A673 (cell line): ENCODE data around the gene NFIB. TPM values are rescaled to one million over a fixed set of nuclear protein-coding genes. Genes with fewer than 3 reads are reported as not detected.

ENCODE experiments used
- BruUV-seq: library from RNA; stranded (reverse); fragments of 400-500 nt; replicated peaks from 2 replicates; lab custom pipeline; 2021; lab: Mats Ljungman, UMichigan
- CTCF ChIA-PET: fragments of 300-600 bp; sonication (Branson Sonifier 250); formaldehyde crosslinking; loops from one replicate; lab custom pipeline; 2022; ENCODE audit warnings: antibody characterized with exemption; lab: Charles Lee
- POLR2A ChIA-PET: fragments of 300-600 bp; sonication (Branson Sonifier 250); formaldehyde crosslinking; loops from one replicate; lab custom pipeline; 2022; ENCODE audit warnings: antibody characterized with exemption; ENCODE audit not compliant: low non-redundant PET; lab: Charles Lee
- DNase-seq: peaks from one replicate; pipeline ENCODE4 v3.0.0-alpha.2; 2015; ENCODE audit warnings: low spot score
- H3K27ac ChIP-seq: fragments of 200-600 bp; sonication (generic); 2 replicates; pipeline ENCODE4 v1.5.1; 2016; ENCODE audit warnings: mixed run types, low read depth, mild to moderate bottlenecking, mixed read lengths, antibody characterized with exemption, low read length; ENCODE audit not compliant: poor library complexity, severe bottlenecking
- H3K27me3 ChIP-seq: fragments of 200-600 bp; sonication (generic); replicated peaks from 2 replicates; pipeline ENCODE4 v1.6.1; 2017; ENCODE audit warnings: mixed run types, low read depth, mild to moderate bottlenecking, mixed read lengths, antibody characterized with exemption, low read length; ENCODE audit not compliant: insufficient read depth, poor library complexity
- H3K36me3 ChIP-seq: fragments of 200-600 bp; sonication (generic); 2 replicates; pipeline ENCODE4 v1.6.1; 2016; ENCODE audit warnings: mixed run types, mild to moderate bottlenecking, mixed read lengths, antibody characterized with exemption, low read length; ENCODE audit not compliant: insufficient read depth, poor library complexity, severe bottlenecking
- H3K4me1 ChIP-seq: fragments of 200-600 bp; sonication (generic); 2 replicates; pipeline ENCODE4 v1.6.1; 2017; ENCODE audit warnings: mixed run types, mild to moderate bottlenecking, mixed read lengths, antibody characterized with exemption, low read length; ENCODE audit not compliant: insufficient read depth, poor library complexity, severe bottlenecking
- H3K4me3 ChIP-seq: fragments of 200-600 bp; sonication (generic); 2 replicates; pipeline ENCODE4 v1.5.1; 2016; ENCODE audit warnings: low read depth, mixed run types, mild to moderate bottlenecking, mixed read lengths, low read length; ENCODE audit not compliant: poor library complexity, severe bottlenecking
- H3K9me3 ChIP-seq: fragments of 200-600 bp; sonication (generic); 2 replicates; pipeline ENCODE4 v1.6.1; 2016; ENCODE audit warnings: mixed run types, low read depth, mild to moderate bottlenecking, mixed read lengths, antibody characterized with exemption, low read length; ENCODE audit not compliant: poor library complexity, severe bottlenecking
- EZH2 ChIP-seq: fragments of 200-600 bp; sonication (generic); IDR thresholded peaks from 2 replicates; pipeline ENCODE4 v1.6.1; 2017; ENCODE audit warnings: borderline replicate concordance, low read depth, mild to moderate bottlenecking, mixed read lengths, antibody characterized with exemption, low read length; ENCODE audit not compliant: poor library complexity, severe bottlenecking
- intact Hi-C: fragments of 100-400 bp; cut with micrococcal nuclease; formaldehyde crosslinking; loops from one replicate; pipeline ENCODE4 v1.10.0; 2022; ENCODE audit not compliant: unreplicated experiment
- total RNA-seq: library from RNA; stranded (reverse); gene quantifications from 2 replicates; pipeline ENCODE4 v1.2.3, GENCODE V29; 2021
- TF ChIP-seq, protein P1 (sequence below): fragments of 300-800, 200-600 bp; sonication (generic); conservative IDR thresholded peaks from 2 replicates; pipeline ENCODE4 v1.5.1; 2017; ENCODE audit warnings: low read depth, mild to moderate bottlenecking, antibody characterized with exemption, low read length, moderate library complexity, mixed read lengths

Gene NFIB
- total RNA-seq, 1 experiment from 2014 or later = 41.2 TPM

DNA sequence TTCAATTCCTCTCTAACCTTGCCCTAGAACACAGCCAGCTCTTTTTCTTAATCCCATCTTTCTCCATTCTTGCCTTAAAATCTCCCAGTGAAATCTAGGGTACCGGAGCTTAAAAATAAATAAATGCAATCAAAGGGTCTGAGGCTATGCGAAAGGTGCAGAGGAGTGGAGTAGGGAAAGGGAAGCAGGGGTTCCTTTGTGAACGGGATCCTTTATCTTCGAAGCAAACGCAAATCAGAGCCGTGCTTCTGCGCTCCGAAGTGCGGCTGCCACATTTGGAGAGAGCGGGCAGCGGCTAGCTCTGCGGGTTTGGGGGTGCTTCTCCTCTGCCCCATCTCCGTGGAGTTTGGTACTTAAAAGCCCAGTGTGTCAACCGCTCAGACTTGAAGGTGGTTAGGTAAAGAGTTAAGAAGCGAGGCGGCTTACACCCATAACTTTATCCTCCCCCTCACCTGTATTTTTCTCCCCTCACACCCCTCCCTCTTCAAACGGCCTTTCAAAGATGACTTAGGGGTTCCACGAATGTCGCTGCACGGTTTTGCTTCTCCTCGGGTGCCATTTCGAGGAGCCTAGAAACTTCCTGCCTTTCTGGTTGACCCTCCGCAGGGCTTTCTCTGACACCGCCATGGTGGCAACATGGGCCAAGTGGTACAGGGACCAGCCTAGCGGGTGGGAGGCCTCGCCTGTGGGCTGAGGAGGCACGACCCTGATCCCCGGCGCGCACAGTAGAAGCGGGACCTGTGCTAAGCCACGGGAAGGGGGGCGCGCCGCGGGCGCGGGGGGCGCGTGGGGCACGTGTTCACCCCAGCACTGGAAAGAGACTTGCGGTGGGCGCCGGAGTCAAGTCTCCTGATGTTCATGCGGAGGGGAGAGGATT, 31.7 kb upstream of the NFIB start:
- ChIA-PET POLR2A (no interaction called here), CTCF (no interaction called here)
- no TSS peak for BruUV-seq
- Histone ChIP-seq H3K4me3 (no peak overlapping the region), H3K27me3 (no peaks in the 10 kb centered on the region), H3K4me1 (peaks cover 9% of the 10 kb centered on the region), H3K36me3 (no peaks in the 10 kb centered on the region), H3K27ac (no peak overlapping the region), H3K9me3 (no peaks in the 10 kb centered on the region)
- TF ChIP-seq EZH2 = no peak
- TF ChIP-seq, protein P1, sequence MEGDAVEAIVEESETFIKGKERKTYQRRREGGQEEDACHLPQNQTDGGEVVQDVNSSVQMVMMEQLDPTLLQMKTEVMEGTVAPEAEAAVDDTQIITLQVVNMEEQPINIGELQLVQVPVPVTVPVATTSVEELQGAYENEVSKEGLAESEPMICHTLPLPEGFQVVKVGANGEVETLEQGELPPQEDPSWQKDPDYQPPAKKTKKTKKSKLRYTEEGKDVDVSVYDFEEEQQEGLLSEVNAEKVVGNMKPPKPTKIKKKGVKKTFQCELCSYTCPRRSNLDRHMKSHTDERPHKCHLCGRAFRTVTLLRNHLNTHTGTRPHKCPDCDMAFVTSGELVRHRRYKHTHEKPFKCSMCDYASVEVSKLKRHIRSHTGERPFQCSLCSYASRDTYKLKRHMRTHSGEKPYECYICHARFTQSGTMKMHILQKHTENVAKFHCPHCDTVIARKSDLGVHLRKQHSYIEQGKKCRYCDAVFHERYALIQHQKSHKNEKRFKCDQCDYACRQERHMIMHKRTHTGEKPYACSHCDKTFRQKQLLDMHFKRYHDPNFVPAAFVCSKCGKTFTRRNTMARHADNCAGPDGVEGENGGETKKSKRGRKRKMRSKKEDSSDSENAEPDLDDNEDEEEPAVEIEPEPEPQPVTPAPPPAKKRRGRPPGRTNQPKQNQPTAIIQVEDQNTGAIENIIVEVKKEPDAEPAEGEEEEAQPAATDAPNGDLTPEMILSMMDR = no peak
- DNase-seq = no peak
- intact Hi-C loops = no loop called here

DNA sequence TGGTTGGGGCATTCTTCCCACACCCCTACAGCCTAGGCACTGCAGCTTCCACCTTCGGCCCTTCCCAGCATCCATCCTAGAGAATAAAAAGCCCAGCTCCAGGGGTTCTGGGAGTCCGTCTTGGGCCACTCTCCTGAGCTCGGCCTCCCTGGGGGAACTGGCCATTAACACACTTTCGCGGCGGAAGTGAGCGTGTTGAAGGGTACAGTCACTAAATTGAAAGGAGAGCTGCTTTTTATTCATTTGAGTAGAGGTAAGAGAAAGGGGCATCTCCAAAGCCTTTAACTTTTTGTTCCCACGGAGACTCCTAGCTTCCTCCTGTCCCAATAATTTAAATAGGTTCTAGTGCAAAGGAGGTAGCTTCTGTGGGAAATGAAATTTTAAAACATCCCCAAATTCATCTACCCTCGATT, 31.0 kb upstream of the NFIB start:
- Histone ChIP-seq H3K36me3 (no peaks in the 10 kb centered on the region), H3K27me3 (no peaks in the 10 kb centered on the region), H3K4me3 (no peak overlapping the region), H3K27ac (no peak overlapping the region), H3K4me1 (peaks cover 15% of the 10 kb centered on the region), H3K9me3 (no peaks in the 10 kb centered on the region)
- TF ChIP-seq, protein P1 = no peak
- TF ChIP-seq EZH2 = no peak
- no TSS peak for BruUV-seq
- intact Hi-C loops = no loop called here
- CTCF ChIA-PET = no interaction called here
- DNase-seq = no peak
- POLR2A ChIA-PET = no interaction called here

DNA sequence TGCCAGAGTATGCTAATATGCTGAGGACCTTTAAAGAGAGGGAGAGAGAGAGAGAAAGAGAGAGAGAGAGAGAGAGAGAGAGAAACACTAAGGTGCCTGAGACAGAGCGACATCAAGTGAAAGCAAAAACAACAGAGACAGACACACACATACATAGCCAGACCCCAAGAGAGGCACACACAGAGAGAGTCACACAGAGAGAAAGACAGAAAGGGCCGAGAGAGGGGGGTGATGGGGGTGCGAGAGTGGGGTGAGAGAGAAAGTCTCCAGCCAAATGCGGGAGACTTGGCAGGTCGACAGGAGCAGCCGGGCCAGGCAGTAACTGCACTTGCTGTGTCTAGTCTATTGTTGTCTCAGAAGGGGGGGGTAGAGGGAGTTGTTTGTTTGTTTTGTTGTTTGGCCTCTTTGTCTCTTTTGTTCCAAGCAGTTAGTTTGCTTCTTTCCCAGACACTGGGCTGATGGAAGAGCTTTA, 30.1 kb upstream of the NFIB start:
- POLR2A ChIA-PET = no interaction called here

More for the DNA sequence above, 30.1 kb upstream of the NFIB start:
- no peak overlapping the region for H3K4me3 ChIP-seq
- intact Hi-C loops = no loop called here
- no peak for DNase-seq
- no TSS peak for BruUV-seq
- CTCF ChIA-PET = no interaction called here
- no peaks in the 10 kb centered on the region for H3K9me3 ChIP-seq
- TF ChIP-seq EZH2 = no peak
- TF ChIP-seq, protein P1 = no peak
- peaks cover 20% of the 10 kb centered on the region for H3K4me1 ChIP-seq
- H3K27me3 ChIP-seq = no peaks in the 10 kb centered on the region
- no peaks in the 10 kb centered on the region for H3K36me3 ChIP-seq
- no peak overlapping the region for H3K27ac ChIP-seq
